SW 1271 (cell line): ENCODE results near the gene PTGES3.
"Not testable (repeated sequence)": the region's sequence is repeated elsewhere in the genome, so short reads cannot be mapped to it uniquely, and the experiment has no call there.

Experiments used
- DNase-seq, 2 experiments: peaks; one replicate each; lab custom pipeline; 2025; lab: John Stamatoyannopoulos, UW

The PTGES3 gene

DNA sequence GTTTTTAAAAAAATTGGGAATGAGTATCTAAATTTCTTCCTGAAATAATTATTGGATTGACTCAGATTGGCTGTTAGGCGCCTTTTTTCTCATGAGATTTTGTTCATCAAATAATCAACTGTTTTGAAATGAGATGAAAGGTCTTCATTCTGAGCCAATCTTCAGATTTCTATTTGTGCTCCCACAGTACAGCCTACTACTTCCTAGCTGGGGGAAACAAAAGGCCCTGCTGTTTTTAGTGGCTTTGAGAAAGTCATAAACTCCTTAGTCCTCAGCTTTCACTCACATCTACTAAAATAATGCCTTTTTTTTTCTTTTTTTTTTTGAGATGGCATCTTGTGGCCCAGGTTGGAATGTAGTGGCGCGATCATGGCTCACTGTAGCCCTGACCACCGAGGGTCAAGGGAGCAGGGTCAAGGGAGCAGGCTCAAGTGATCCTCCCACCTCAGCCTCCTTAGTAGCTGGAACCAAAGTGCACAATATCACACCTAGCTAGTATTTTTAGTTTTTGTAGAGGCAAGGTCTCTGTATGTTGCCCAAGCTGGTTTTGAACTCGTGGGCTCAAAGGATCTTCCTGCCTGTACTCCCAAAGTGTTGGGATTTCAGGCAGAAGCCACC lies 21.8 kb upstream of the PTGES3 start:
- no peak for DNase-seq

DNA sequence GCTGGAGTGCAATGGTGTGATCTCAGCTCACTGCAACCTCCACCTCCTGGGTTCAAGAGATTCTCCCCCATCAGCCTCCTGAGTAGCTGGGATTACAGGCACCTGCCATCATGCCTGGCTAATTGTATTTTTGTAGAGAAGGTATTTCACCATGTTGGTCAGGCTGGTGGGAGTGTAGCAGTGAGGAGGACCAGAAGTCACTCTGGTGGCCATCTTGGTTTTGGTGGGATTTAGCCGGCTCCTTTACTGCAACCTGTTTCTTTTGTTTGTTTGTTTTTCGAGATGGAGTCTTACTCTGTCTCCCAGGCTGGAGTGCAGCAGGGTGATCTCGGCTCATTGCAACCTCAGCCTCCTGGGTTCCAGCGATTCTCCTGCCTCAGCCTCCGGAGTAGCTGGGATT lies 16.4 kb upstream of the PTGES3 start:
- DNase-seq = not testable (repeated sequence)

DNA sequence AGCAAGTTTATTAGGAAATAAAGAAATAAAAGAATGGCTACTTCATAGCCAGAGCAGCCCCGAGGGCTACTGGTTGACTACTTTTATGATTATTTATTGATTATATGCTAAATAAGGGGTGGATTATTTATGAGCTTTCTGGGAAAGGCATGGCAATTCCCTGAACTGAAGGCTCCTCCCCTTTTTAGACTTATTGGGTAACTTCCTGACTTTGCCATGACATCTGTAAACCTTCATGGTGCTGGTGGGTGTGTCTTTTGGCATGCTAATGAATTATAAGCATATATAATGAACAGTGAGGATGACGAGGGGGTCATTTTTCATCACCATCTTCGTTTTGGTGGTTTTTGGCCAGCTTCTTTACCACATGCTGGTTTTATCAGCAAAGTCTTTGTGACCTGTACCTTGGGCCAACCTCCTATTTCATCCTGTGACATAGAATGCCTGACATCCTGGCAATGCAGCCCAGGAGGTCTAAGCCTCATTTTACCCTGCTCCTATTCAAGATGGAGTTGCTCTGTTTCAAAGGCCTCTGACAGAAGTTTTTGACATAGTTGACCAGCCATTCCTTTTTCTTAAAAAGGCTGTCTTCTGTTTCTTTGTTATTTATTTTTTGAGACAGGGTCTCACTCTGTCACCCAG lies 11.1 kb upstream of the PTGES3 start:
- no peak for DNase-seq

DNA sequence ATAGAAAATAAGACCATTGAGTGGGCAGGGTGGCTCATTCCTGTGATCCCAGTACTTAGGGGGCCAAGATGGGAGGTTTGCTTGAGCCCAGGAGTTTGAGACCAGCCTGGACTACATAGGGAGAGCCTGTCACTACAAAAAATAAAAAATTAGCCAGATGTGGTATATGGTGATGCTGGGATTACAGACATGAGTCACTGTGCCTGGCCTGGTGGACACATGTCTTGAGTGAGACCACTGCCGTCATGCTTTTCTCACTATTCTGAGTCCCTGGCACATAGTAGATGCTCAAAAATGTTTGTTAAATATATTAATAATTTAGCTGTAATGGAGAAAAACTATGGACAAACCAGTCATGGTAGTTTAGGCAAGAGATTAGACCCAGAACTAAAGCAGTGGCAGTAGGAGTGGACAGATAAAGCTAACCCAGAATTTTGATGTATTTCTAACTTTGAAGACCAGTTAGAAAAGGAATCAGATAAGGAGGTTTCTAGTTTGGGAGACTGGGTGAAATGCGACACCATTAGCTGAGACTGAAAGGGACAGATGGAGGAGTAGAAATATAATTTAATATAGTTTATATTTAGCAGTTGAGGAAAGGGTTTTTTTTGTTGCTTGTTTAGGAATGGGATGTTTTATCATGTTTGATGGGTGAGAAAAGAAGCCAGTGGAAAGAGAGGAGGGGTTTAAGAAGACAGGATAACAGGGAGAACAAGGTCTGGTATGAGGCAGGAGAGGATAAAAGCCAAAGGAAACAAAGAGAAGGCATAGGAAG lies 7.4 kb upstream of the PTGES3 start:
- DNase-seq = no peak

DNA sequence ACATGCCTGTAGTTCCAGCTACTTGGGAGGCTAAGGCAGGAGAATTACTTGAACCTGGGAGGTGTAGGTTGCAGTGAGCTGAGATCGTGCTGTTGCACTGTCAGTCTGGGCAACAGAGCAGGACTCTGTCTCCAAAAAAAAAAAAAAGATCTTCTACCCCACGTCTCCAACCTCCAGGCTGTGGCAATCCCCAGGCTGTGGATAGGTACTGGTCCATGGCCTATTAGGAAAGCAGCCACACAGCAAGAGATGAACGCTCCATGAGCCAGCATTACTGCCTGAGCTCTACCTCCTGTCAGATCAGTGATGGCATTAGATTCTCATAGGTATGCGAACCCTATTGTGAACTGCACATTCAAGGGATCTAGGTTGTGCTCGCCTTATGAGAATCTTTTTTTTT lies 6.1 kb upstream of the PTGES3 start:
- no peak for DNase-seq

DNA sequence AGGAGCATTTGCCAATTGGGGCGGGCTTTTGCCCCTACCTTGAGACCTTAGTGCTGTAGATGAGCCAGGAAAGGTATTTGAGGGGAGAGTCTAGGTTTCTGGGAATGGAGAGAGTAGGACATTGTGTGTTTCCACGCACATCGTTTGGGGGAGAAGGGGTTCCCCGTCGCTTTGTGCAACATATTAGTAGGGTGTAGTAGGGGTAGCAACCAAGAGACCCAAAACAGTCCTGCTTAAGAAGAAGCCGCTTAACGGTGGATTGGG lies 694 bp upstream of the PTGES3 start:
- no peak for DNase-seq

DNA sequence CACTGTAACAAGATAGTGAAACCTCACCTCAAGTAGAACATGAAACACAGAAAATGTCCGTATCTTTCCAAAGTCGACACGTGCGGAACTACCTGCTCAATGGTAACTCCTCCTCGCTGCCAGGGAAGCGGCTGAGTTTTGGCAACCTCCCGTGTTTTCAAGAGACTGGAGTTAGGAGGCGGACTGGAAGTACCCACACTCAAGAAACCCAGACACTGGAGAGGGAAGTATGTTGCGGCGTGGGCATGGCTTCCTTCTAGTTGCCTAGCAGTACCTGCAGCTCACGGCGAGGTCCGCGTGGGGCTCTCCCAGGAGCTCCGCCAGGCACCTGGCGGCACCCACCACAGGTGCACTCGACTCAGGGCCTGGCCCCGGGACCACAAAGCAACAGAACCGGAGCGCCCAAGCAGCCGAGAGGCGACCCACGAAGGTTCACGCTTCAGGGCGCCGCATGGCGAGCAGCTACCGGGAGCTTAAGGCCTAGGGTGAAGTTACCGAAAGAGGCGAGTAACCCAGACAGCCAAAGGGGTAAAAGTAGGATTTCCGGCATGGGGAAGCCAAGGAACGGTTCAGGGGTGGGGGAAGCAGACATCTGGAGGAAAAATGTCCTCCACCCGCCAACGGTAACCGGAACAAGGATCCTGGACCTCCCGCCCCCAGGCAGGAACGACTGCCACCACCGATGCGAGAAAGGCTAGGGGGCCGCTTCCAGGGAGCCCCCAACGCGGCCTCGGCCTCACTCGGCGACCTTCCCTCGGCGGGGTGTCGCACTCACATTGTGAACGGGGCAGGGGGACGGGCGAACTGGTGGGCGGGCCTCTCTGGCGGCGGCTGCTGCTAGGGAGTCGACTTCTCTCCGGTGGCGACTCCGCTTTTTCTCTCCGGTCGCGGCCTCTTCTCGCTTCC lies 608 bp downstream of the PTGES3 start:
- DNase-seq = peak in 1 of 2 experiments; percentile 45

DNA sequence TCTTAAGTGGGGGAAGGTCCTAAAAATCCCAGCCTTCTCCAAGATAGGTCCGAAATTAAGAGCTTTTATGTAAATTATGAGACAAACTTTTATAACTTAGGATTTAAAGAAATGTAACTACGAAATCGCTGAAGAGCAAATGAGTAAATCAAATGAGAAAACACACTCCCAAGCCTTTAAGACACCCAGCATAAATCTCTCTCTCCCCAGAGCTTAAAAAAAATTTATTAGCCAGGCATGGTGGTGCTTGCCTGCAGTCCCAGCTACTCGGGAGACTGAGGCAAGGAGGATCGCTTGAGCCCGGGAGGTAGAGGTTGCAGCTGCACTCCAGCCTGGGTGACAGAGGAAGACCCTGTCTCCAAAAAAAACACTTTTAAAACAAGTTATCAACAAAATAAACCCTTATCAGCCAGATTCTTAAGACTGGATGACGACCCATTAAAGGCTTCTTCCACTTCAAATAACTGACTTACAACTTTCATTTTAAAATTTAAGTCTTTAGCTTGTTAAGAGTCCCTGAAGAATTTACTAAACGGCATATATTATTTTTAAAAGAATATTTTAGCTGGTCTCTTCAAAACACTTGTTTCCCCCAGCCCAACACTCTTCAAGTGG lies 3.2 kb downstream of the PTGES3 start:
- DNase-seq = no peak

DNA sequence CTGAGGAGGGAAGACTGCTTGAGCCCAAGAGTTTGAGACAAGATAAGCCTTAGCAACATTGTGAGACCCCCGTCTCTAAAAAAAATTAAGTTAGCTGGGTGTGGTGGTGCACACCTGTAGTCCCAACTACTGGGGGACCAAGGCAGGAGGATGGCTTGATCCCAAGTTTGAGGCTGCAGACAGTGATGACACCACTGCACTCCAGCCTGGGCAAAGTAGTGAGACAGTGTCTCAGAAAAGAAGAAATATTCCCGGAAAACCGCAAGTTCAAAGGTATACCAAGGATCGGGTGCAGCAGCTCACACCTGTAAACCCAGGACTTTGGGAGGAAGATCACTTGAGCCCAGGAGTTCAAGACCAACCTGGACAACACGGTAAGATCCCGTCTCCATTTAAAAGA lies 5.8 kb downstream of the PTGES3 start:
- DNase-seq = no peak

DNA sequence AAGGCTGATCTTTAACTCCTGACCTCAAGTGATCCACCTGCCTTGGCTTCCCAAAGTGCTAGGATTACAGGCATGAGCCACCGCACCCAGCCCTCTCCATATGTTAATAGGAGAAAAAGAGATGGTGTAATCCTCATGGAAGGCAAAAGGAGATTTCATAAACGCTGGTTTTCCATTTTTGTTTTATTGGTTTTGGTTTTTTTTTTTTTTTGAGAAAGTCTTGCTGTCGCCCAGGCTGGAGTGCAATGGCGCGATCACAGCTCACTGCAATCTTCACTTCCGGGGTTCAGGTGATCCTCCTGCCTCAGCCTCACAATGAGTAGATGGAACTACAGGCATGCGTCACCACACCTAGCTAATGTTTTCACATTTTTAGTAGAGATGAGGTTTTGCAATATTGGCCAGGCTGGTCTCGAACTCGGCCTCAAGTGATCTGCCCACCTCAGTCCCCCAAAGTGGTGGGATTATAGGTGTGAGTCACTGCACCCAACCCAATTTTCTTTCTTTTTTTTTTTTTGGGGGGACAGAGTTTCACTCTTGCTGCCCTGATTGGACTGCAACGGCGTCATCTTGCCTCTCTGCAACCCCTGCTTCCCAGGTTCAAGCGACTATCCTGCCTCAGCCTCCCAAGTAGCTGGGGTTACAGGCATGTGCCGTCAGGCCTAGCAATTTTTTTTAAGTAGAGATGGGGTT lies 8.1 kb downstream of the PTGES3 start:
- no peak for DNase-seq

DNA sequence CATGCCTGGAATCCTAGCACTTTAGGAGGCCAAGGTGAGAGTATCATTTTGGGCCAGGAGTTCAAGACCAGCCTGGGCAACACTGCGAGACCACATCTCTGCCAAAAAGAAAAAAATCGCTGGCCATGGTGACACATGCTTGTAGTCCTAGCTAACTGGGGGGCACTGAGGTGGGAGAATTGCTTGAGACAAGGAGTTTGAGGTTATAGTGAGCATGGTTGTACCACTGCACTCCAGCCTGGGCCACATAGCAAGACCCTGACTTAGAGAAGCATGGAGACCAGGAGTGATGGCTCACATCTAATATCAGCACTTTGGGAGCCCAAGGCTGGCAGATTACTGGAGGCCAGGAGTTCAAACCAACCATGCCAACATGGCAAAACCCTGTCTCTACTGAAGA lies 9.2 kb downstream of the PTGES3 start:
- no peak for DNase-seq

DNA sequence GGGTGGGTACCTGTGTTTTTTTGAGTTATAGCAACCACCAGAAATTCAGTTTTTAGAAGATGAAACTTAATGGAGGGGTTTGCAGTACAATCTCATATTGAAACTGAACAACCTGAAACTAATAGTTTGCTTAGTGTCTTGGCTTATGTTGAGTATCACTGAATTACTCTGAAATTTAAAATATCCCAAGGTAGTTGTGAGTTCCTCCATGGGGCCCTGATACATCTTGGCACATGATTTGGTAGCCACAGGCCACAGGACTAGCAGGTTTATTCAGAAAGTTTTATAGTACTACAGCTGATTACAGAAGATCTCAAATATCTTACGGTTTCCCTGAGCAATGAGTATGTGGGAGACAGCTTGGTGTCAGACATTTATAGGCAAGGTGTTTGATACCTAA lies 10.4 kb downstream of the PTGES3 start:
- no peak for DNase-seq

DNA sequence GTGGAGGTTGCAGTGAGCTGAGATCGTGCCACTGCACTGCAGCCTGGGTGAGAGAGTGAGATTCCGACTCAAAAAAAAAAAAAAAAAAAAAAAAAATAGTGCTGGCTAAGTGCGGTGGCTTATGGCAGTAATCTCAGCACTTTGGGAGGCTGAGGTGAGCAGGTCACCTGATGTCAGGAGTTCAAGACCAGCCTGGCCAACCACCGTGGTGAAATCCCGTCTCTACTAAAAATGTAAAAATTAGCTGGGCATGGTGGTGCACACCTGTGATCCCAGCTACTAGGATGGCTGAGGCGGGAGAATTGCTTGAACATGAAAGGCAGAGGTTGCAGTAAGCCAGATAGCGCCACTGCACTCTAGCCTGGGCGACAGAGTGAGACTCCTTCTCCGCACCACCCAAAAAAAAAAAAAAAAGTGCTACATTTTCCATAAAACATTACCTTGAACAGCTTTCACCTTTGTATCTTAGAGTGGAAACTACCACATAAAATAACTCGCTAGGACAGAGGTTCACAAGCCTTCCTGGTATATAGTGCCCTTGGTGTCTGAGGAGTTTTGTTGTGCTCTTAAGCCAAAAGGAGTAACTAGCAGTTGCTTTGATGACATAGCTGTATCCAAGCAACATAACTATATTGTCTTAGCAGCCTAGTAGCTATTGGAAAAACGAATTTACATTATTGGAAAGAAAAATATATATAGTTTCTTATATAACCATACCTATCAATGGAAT lies 11.1 kb downstream of the PTGES3 start:
- DNase-seq = no peak

DNA sequence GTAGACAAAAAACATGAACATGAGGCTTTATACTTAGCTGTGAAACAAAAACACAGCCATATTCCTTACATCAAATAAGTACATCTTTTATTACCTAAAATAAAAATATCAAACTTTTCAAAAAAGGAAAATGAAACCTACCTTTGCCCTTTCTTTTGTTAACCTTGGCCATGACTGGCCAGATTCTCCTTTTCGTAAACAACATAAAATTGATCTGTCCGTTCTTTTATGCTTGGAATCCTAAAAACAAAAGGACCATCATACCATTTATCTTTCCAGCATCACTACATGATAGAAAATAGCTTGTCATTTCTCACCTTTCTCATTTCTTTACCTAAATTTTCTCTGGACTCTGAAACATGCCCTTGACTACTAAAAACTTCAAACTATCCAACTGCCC lies 16.5 kb downstream of the PTGES3 start:
- DNase-seq = no peak

DNA sequence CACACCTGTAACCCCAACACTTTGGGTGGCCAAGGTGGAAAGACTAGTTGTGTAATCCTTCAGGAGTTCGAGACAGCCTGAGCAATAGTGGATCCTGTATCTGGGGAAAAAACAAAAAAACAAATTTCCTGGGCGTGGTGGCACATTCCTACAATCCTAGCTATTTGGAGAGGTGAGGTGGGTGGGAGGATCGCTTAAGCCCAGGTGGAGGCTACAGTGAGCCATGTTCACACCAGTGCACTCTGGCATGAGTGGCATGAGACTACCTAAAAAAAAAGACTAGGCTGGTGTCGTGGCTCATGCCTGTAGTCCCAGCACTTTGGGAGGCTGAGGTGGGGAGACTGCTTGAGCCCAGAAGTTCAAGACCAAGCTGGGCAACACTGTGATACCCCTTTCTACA lies 17.2 kb downstream of the PTGES3 start:
- no peak for DNase-seq

DNA sequence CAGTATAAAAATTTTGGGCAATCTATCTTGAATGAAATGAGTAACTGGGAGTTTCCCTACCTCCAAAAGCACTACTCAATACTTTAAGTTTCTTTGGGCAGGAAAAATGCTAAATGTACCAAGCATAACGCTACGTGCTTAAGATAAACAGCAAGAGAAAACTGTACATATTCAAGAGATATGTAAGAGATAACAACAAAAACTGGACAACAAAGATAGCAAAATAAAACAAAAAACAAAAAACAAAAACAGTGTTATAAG lies 20.0 kb downstream of the PTGES3 start:
- DNase-seq = no peak

DNA sequence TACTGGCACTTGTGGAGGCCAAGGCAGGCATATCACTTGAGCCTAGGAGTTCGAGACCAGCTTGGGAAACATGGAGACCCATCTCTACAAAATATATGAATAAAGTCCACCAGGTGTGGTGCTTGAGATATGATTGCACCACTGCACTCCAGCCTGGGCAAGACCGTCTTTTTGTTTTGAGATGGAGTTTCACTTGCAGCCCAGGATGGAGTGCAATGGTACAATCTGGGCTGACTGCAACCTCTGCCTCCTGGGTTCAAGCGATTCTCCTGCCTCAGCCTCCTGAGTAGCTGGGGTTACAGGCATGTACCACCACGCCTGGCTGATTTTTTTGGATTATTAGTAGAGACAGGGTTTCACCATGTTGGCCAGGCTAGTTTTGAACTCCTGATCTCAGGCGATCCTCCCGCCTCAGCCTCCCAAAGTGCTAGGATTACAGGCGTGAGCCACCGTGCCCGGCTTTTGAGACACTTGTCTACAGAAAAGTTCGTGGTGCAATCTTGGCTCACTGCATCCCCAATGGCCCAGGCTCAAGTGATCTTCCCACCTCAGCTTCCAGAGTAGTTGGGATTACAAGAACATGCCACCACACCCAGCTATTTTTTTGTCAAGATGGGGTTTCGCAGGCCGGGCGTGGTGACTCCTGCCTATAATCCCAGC lies 26.0 kb downstream of the PTGES3 start:
- no peak for DNase-seq

DNA sequence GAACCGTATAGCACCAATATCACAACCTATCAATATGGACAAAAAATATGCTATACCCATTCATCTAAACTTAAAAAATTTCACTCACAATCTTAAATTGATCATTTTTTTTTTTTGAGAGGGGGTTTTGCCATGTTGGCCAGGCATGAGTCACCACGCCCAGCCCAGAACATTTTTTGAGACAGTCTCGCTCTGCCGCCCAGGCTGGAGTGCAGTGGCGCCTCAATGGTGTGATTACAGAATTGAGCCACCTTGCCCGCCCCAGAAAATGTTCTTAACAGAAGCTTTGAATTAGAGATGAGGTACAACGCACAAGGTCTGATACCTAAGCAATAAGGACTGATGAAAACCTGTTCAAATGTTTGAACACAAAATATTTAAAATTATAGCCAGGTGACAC lies 26.5 kb downstream of the PTGES3 start:
- DNase-seq = no peak

DNA sequence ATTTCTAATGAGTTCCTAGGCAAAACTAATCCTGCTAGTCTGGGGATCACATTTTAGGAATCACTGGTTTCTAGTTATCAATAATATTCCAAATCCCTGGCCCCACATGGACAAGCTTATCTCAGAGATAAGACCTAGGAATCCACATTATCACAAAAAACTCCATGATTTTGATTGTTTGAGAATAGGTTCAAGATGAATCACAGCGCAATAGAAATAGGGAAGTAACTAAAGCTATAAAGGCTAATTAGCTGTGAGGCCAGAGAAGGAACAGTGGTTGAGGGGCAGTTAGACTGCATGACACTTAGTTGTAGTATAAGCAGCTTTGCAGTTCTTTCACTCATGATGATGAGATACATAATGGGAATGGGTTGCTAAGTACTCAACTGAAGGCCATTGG lies 29.2 kb downstream of the PTGES3 start:
- DNase-seq = no peak
